ENCODE results near the gene DDR2.

Gene DDR2

GRCh38 chr1:162617513-162617912, 14.8 kb upstream of the DDR2 start:
- Mint-ChIP-seq H3K27me3 (ENCODE audit: low read depth) (peaks cover 4% of the 10 kb centered on the region), H3K36me3 (ENCODE audit: low read depth) (peaks cover 2% of the 10 kb centered on the region), H3K4me3 (no peak overlapping the region), H3K4me1 (ENCODE audit: low read depth) (no peaks in the 10 kb centered on the region), H3K9me3 (peaks cover 19% of the 10 kb centered on the region), H3K27ac (no peak overlapping the region)

- Mint-ChIP-seq H3K4me1 (ENCODE audit: low read depth) (no peaks in the 10 kb centered on the region), H3K4me3 (no peak overlapping the region), H3K27ac (no peak overlapping the region), H3K36me3 (ENCODE audit: low read depth) (peaks cover 2% of the 10 kb centered on the region), H3K27me3 (ENCODE audit: low read depth) (peaks cover 4% of the 10 kb centered on the region), H3K9me3 (peaks cover 19% of the 10 kb centered on the region)
These were observed 13.2 kb upstream of the DDR2 start for GRCh38 chr1:162619076-162619475.

- no peak overlapping the region for H3K27ac Mint-ChIP-seq
- H3K36me3 Mint-ChIP-seq (ENCODE audit: low read depth): no peaks in the 10 kb centered on the region
- H3K4me3 Mint-ChIP-seq: no peak overlapping the region
- no peaks in the 10 kb centered on the region for H3K4me1 Mint-ChIP-seq (ENCODE audit: low read depth)
- no peaks in the 10 kb centered on the region for H3K27me3 Mint-ChIP-seq (ENCODE audit: low read depth)
- peaks cover 15% of the 10 kb centered on the region for H3K9me3 Mint-ChIP-seq
These were observed 11.0 kb upstream of the DDR2 start for GRCh38 chr1:162621256-162621655.

GRCh38 chr1:162625679-162626078, 6.6 kb upstream of the DDR2 start:
- Mint-ChIP-seq H3K9me3 (no peaks in the 10 kb centered on the region), H3K36me3 (ENCODE audit: low read depth) (no peaks in the 10 kb centered on the region), H3K4me1 (ENCODE audit: low read depth) (peaks cover 4% of the 10 kb centered on the region), H3K27me3 (ENCODE audit: low read depth) (peaks cover 10% of the 10 kb centered on the region), H3K27ac (no peak overlapping the region), H3K4me3 (no peak overlapping the region)

- H3K4me3 Mint-ChIP-seq: no peak overlapping the region
- H3K4me1 Mint-ChIP-seq (ENCODE audit: low read depth): peaks cover 4% of the 10 kb centered on the region
- no peaks in the 10 kb centered on the region for H3K36me3 Mint-ChIP-seq (ENCODE audit: low read depth)
- H3K27ac Mint-ChIP-seq: no peak overlapping the region
- H3K27me3 Mint-ChIP-seq (ENCODE audit: low read depth): peaks cover 14% of the 10 kb centered on the region
- no peaks in the 10 kb centered on the region for H3K9me3 Mint-ChIP-seq
These were observed 6.2 kb upstream of the DDR2 start for GRCh38 chr1:162626094-162626493.

- Mint-ChIP-seq H3K27ac (no peak overlapping the region), H3K4me1 (ENCODE audit: low read depth) (peaks cover 4% of the 10 kb centered on the region), H3K36me3 (ENCODE audit: low read depth) (no peaks in the 10 kb centered on the region), H3K27me3 (ENCODE audit: low read depth) (peaks cover 19% of the 10 kb centered on the region), H3K9me3 (no peaks in the 10 kb centered on the region), H3K4me3 (no peak overlapping the region)
These were observed 5.5 kb upstream of the DDR2 start for GRCh38 chr1:162626761-162627160.

- Mint-ChIP-seq H3K4me3 (no peak overlapping the region), H3K27ac (no peak overlapping the region), H3K4me1 (ENCODE audit: low read depth) (peaks cover 4% of the 10 kb centered on the region), H3K9me3 (no peaks in the 10 kb centered on the region), H3K36me3 (ENCODE audit: low read depth) (no peaks in the 10 kb centered on the region), H3K27me3 (ENCODE audit: low read depth) (peaks cover 19% of the 10 kb centered on the region)
These were observed 4.5 kb upstream of the DDR2 start for GRCh38 chr1:162627662-162628296.

GRCh38 chr1:162629077-162629627, 3.1 kb upstream of the DDR2 start:
- H3K9me3 Mint-ChIP-seq: no peaks in the 10 kb centered on the region
- H3K36me3 Mint-ChIP-seq (ENCODE audit: low read depth): no peaks in the 10 kb centered on the region
- H3K27ac Mint-ChIP-seq: no peak overlapping the region
- H3K4me1 Mint-ChIP-seq (ENCODE audit: low read depth): peaks cover 5% of the 10 kb centered on the region
- no peak overlapping the region for H3K4me3 Mint-ChIP-seq
- peaks cover 19% of the 10 kb centered on the region for H3K27me3 Mint-ChIP-seq (ENCODE audit: low read depth)

- H3K36me3 Mint-ChIP-seq (ENCODE audit: low read depth): no peaks in the 10 kb centered on the region
- H3K9me3 Mint-ChIP-seq: no peaks in the 10 kb centered on the region
- H3K4me3 Mint-ChIP-seq: no peak overlapping the region
- no peak overlapping the region for H3K27ac Mint-ChIP-seq
- peaks cover 19% of the 10 kb centered on the region for H3K27me3 Mint-ChIP-seq (ENCODE audit: low read depth)
- peaks cover 5% of the 10 kb centered on the region for H3K4me1 Mint-ChIP-seq (ENCODE audit: low read depth)
These were observed 2.6 kb upstream of the DDR2 start for GRCh38 chr1:162629651-162630050.

- peaks cover 23% of the 10 kb centered on the region for H3K27me3 Mint-ChIP-seq (ENCODE audit: low read depth)
- H3K27ac Mint-ChIP-seq: no peak overlapping the region
- no peak overlapping the region for H3K4me3 Mint-ChIP-seq
- H3K4me1 Mint-ChIP-seq (ENCODE audit: low read depth): peaks cover 5% of the 10 kb centered on the region
- no peaks in the 10 kb centered on the region for H3K9me3 Mint-ChIP-seq
- H3K36me3 Mint-ChIP-seq (ENCODE audit: low read depth): no peaks in the 10 kb centered on the region
These were observed 595 bp upstream of the DDR2 start for GRCh38 chr1:162631546-162632191.

GRCh38 chr1:162632698-162633080, 425 bp downstream of the DDR2 start:
- H3K9me3 Mint-ChIP-seq: no peaks in the 10 kb centered on the region
- H3K4me1 Mint-ChIP-seq (ENCODE audit: low read depth): peaks cover 1% of the 10 kb centered on the region
- H3K27me3 Mint-ChIP-seq (ENCODE audit: low read depth): peaks cover 24% of the 10 kb centered on the region
- no peak overlapping the region for H3K27ac Mint-ChIP-seq
- H3K36me3 Mint-ChIP-seq (ENCODE audit: low read depth): no peaks in the 10 kb centered on the region
- no peak overlapping the region for H3K4me3 Mint-ChIP-seq

- Mint-ChIP-seq H3K4me3 (no peak overlapping the region), H3K36me3 (ENCODE audit: low read depth) (no peaks in the 10 kb centered on the region), H3K9me3 (no peaks in the 10 kb centered on the region), H3K27me3 (ENCODE audit: low read depth) (peaks cover 24% of the 10 kb centered on the region), H3K4me1 (ENCODE audit: low read depth) (peaks cover 1% of the 10 kb centered on the region), H3K27ac (no peak overlapping the region)
These were observed 958 bp downstream of the DDR2 start for GRCh38 chr1:162633081-162633762.

- Mint-ChIP-seq H3K27me3 (ENCODE audit: low read depth) (peaks cover 14% of the 10 kb centered on the region), H3K36me3 (ENCODE audit: low read depth) (no peaks in the 10 kb centered on the region), H3K4me3 (no peak overlapping the region), H3K4me1 (ENCODE audit: low read depth) (peaks cover 1% of the 10 kb centered on the region), H3K9me3 (no peaks in the 10 kb centered on the region), H3K27ac (no peak overlapping the region)
These were observed 3.2 kb downstream of the DDR2 start for GRCh38 chr1:162635418-162635817.

- Mint-ChIP-seq H3K4me1 (ENCODE audit: low read depth) (no peaks in the 10 kb centered on the region), H3K27me3 (ENCODE audit: low read depth) (peaks cover 11% of the 10 kb centered on the region), H3K36me3 (ENCODE audit: low read depth) (no peaks in the 10 kb centered on the region), H3K27ac (no peak overlapping the region), H3K9me3 (no peaks in the 10 kb centered on the region), H3K4me3 (no peak overlapping the region)
These were observed 7.5 kb downstream of the DDR2 start for GRCh38 chr1:162639718-162640117.

GRCh38 chr1:162641114-162641513, 8.8 kb downstream of the DDR2 start:
- no peak overlapping the region for H3K27ac Mint-ChIP-seq
- H3K36me3 Mint-ChIP-seq (ENCODE audit: low read depth): no peaks in the 10 kb centered on the region
- H3K9me3 Mint-ChIP-seq: no peaks in the 10 kb centered on the region

More at GRCh38 chr1:162641114-162641513, 8.8 kb downstream of the DDR2 start:
- H3K27me3 Mint-ChIP-seq (ENCODE audit: low read depth): peaks cover 11% of the 10 kb centered on the region
- no peaks in the 10 kb centered on the region for H3K4me1 Mint-ChIP-seq (ENCODE audit: low read depth)
- no peak overlapping the region for H3K4me3 Mint-ChIP-seq

All from T-helper 1 cell treated with Interleukin-12 subunit alpha and Interleukin-12 subunit beta and Interleukin-4 antibody, amounts not matched to agents 30 μg/mL and 1 μg/mL, for 36 hours (primary cell).